Measurements from ENCODE around the gene OPN1MW.
"Not testable (repeated sequence)": the region's sequence is repeated elsewhere in the genome, so short reads cannot be mapped to it uniquely, and the experiment has no call there.

OPN1MW gene

GRCh38 chrX:154182296-154182695 lies at the start of gene OPN1MW:
TSS of gene OPN1MW (plus strand) at chrX:154182596. CDS start at chrX:154182678, 82 bp downstream.
- not testable (repeated sequence) for DNase-seq (ENCODE audit: low spot score)

- no peak for TF ChIP-seq CTCF (IDR thresholded peaks at IDR 0.05; ENCODE audit: extremely low read depth, missing control alignments)
- DNase-seq (ENCODE audit: low spot score): no peak
Measured at GRCh38 chrX:154135458-154136229, 46.8 kb upstream of the OPN1MW start.

GRCh38 chrX:154136627-154137161 lies 45.7 kb upstream of the OPN1MW start:
- DNase-seq (ENCODE audit: low spot score): peak; percentile 74
- peak; percentile 68 for TF ChIP-seq CTCF (IDR thresholded peaks at IDR 0.05; ENCODE audit: extremely low read depth, missing control alignments)

GRCh38 chrX:154138857-154139256 lies 43.5 kb upstream of the OPN1MW start:
- no peak for TF ChIP-seq CTCF (IDR thresholded peaks at IDR 0.05; ENCODE audit: extremely low read depth, missing control alignments)
- no peak for DNase-seq (ENCODE audit: low spot score)

- DNase-seq (ENCODE audit: low spot score): no peak
- TF ChIP-seq CTCF (IDR thresholded peaks at IDR 0.05; ENCODE audit: extremely low read depth, missing control alignments): no peak
Measured at GRCh38 chrX:154140206-154140605, 42.2 kb upstream of the OPN1MW start.

GRCh38 chrX:154140742-154141141 lies 41.7 kb upstream of the OPN1MW start:
- TF ChIP-seq CTCF (IDR thresholded peaks at IDR 0.05; ENCODE audit: extremely low read depth, missing control alignments): no peak
- no peak for DNase-seq (ENCODE audit: low spot score)

GRCh38 chrX:154142386-154142785 lies 40.0 kb upstream of the OPN1MW start:
- DNase-seq (ENCODE audit: low spot score): no peak
- TF ChIP-seq CTCF (IDR thresholded peaks at IDR 0.05; ENCODE audit: extremely low read depth, missing control alignments): no peak
